RWPE2 (cell line): ENCODE results near the gene CHD6.

Source experiments
- ATAC-seq: fragments of 200-7000 bp; cut with Tn5 transposase; 3 replicates; pipeline ENCODE4 v1.9.1; 2021; ENCODE audit warnings: low read depth
- DNase-seq: peaks from one replicate; pipeline ENCODE4 v3.0.0-alpha.2; 2020; ENCODE audit warnings: low spot score
- H3K27ac ChIP-seq: fragments of 450-650 bp; 2 replicates; pipeline ENCODE4 v1.5.1; 2017; ENCODE audit warnings: mild to moderate bottlenecking; ENCODE audit not compliant: poor library complexity, severe bottlenecking
- H3K27me3 ChIP-seq: fragments of 250-450 bp; sonication (Bioruptor Pico); 2 replicates; pipeline ENCODE4 v1.5.1; 2021; ENCODE audit warnings: mild to moderate bottlenecking, moderate library complexity; ENCODE audit not compliant: insufficient read depth, poor library complexity, severe bottlenecking
- H3K36me3 ChIP-seq: fragments of 250-450 bp; sonication (Bioruptor Pico); 2 replicates; pipeline ENCODE4 v1.5.1; 2020; ENCODE audit warnings: low read depth, mild to moderate bottlenecking, moderate library complexity
- H3K4me1 ChIP-seq: fragments of 250-450 bp; sonication (Bioruptor Pico); 2 replicates; pipeline ENCODE4 v1.5.1; 2021; ENCODE audit warnings: mild to moderate bottlenecking, moderate library complexity; ENCODE audit not compliant: insufficient read depth, poor library complexity, severe bottlenecking
- H3K4me3 ChIP-seq: fragments of 250-450 bp; sonication (Bioruptor Pico); 2 replicates; pipeline ENCODE4 v1.5.1; 2021; ENCODE audit warnings: mild to moderate bottlenecking, moderate library complexity; ENCODE audit not compliant: severe bottlenecking
- H3K9me3 ChIP-seq: fragments of 250-450 bp; sonication (Bioruptor Pico); 2 replicates; pipeline ENCODE4 v1.5.1; 2021; ENCODE audit warnings: mild to moderate bottlenecking, moderate library complexity; ENCODE audit not compliant: severe bottlenecking
- TF ChIP-seq, protein P1 (sequence below): fragments of 450-650 bp; IDR thresholded peaks from one replicate; pipeline ENCODE4 v1.5.1; 2017; ENCODE audit warnings: mild to moderate bottlenecking, moderate library complexity; ENCODE audit not compliant: poor library complexity, severe bottlenecking

Gene CHD6

DNA sequence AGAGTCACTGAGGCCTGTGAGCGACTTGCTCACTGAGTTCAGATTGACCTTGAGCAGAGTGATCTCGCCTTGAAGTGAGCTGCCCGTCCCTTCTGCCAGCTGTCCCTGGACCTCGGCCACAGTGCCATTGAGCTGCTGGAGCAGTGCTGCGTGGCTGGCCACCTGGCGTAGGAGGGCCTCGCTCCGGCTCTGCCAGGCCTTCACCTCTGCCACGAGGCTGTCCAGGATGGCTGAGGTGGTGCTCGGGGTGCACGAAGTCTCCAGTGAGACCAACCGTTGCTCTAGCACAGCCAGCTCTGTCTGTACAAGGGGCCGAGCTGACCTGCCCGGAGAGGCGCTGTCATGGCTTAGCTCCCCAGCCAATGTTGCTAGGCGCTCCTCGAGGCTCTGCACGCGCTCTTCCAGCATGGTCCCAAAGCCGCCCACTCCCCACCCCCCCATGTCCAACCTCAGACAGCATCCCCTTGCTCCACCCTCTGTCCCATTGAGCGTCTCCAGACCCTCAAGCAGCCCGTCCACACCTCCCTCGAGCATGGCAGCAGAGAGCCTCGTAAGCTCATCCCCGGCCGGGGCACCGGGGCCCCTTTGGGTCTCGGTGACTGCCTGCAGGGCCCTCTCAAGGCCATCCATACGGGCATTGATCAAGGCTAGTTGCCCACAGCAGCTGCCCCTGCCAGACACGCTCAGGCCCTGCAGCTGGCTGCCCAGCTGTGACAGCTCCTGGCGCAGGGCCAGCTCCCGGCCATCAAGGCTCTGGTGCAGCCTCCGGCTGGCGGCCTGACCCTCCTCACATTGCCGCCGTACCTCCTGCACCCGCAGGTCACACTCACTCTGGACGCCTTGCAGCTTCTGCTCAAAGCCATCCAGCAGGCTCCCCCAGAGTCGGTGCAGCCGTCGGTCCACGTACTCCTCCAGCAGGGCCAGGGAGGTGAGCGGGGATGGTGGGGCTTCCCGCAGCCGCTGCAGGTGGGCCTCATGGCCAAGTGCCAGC lies 256.1 kb downstream of the CHD6 start:
- TF ChIP-seq, protein P1, sequence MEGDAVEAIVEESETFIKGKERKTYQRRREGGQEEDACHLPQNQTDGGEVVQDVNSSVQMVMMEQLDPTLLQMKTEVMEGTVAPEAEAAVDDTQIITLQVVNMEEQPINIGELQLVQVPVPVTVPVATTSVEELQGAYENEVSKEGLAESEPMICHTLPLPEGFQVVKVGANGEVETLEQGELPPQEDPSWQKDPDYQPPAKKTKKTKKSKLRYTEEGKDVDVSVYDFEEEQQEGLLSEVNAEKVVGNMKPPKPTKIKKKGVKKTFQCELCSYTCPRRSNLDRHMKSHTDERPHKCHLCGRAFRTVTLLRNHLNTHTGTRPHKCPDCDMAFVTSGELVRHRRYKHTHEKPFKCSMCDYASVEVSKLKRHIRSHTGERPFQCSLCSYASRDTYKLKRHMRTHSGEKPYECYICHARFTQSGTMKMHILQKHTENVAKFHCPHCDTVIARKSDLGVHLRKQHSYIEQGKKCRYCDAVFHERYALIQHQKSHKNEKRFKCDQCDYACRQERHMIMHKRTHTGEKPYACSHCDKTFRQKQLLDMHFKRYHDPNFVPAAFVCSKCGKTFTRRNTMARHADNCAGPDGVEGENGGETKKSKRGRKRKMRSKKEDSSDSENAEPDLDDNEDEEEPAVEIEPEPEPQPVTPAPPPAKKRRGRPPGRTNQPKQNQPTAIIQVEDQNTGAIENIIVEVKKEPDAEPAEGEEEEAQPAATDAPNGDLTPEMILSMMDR, result no peak
- Histone ChIP-seq H3K9me3 (no peaks in the 10 kb centered on the region), H3K27me3 (peaks cover 25% of the 10 kb centered on the region), H3K36me3 (peaks cover 10% of the 10 kb centered on the region), H3K27ac (no peak overlapping the region), H3K4me1 (no peaks in the 10 kb centered on the region), H3K4me3 (no peak overlapping the region)
- ATAC-seq (no peak), DNase-seq (peak; percentile 87)

DNA sequence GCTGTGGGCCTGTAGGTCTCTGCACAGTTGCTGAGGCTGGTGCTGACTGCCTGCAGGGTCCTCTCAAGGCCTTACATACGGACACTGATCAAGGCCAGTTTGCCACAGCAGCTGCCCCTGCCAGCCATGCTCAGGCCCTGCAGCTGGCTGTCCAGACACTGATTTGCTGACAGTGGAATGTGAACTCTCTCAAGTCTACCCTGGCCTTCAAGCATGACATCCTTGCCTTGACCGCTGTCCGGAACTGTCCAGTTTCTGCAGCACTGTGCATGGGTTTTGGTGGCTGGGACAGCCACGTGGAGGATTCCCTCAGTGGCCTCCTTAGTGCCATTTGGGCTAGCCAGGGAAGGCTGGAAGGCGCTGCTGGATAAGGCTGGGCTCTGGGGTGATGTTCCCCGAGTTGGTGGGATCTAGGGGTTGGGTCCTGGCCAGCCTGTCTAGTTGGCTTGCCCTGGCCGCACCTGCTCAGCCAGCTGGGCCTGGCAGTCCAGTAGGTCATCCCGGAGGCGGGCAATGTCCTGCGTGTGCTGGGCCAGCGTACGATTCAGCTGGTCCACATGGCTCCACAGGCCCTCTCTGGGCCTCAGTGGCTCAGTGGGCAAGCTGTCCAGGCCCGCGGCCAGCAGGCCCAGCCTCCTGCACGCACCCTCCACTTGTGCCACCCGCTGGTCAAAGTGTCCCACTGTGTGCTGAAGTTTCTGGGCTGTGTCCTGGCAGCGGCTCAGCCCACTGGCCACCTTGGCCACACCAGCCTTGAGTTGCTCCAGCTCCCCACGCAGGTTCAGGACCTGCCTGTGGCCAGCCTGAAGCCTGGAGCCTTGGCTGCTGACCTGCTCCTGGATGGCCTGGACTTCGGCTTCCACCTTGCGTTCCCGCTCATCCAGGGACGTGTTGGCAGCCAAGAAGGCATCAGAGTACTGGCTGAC lies 257.1 kb downstream of the CHD6 start:
- peak; percentile 83 for DNase-seq
- TF ChIP-seq, protein P1, result no peak
- Histone ChIP-seq H3K27ac (no peak overlapping the region), H3K4me1 (no peaks in the 10 kb centered on the region), H3K9me3 (no peaks in the 10 kb centered on the region), H3K4me3 (no peak overlapping the region), H3K27me3 (peaks cover 20% of the 10 kb centered on the region), H3K36me3 (peaks cover 15% of the 10 kb centered on the region)
- peak; percentile 3; the same call in 2 of the 3 replicates for ATAC-seq

DNA sequence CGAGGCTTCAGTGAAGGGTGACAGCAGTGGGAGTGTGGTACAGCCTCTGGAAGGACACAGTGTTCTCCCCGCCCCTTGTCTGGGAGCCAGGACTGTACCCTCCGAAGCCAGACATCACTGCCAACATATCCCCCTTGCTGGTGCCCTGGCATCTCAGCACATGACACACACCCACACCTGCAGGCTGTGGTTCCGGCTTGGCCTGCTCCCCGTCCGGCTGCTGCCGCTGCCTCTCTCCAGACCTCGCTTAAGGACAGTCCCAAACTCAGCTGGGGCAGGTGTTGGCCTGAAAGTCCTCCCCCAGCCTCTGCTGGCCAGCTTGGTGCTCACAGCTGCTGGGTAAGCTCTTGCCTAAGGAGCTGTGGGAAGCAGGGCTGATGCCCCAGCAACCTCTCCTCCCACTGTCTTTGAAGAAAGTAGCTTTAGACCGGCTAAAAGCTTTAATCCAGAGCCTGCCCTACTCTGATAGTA lies 258.6 kb downstream of the CHD6 start:
- H3K4me1 ChIP-seq, result no peaks in the 10 kb centered on the region
- H3K4me3 ChIP-seq, result no peak overlapping the region
- H3K9me3 ChIP-seq, result no peaks in the 10 kb centered on the region
- H3K27me3 ChIP-seq, result peaks cover 5% of the 10 kb centered on the region
- peaks cover 27% of the 10 kb centered on the region for H3K36me3 ChIP-seq
- DNase-seq, result peak; percentile 81
- no peak overlapping the region for H3K27ac ChIP-seq
- no peak; the same call in 2 of the 3 replicates for ATAC-seq
- TF ChIP-seq, protein P1, result no peak

DNA sequence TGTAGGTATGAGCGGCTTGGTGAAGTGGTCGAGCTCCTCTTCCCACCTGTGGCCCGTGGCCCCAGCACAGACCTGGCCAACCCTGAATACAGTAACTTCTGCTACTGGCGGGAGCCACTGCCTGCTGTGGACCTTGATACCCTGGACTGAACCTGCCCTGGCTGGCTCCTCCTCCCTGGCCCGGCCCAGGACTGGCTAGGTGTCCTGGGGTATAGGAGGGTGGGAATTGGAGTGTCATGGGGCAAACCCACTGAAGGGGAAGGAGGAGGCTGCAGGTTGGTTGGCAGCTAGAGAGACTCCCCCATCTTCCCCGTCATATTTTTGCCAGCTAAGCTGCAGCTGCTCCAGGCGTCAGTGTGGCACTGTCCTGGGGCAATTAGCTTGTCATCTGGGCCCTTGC lies 259.5 kb downstream of the CHD6 start:
- TF ChIP-seq, protein P1, result no peak
- DNase-seq (no peak), ATAC-seq (no peak)
- Histone ChIP-seq H3K4me3 (no peak overlapping the region), H3K36me3 (peaks cover 27% of the 10 kb centered on the region), H3K27ac (no peak overlapping the region), H3K27me3 (no peaks in the 10 kb centered on the region), H3K9me3 (no peaks in the 10 kb centered on the region), H3K4me1 (no peaks in the 10 kb centered on the region)
